HEK293 (cell line): ENCODE measurements around the gene CLIP1.

Experiments used
- BCL11B ChIP-seq: fragments of 450-650 bp; formaldehyde crosslinking; IDR thresholded peaks from 2 replicates; pipeline ENCODE4 v1.5.1; 2016; ENCODE audit warnings: low read depth, missing biosample characterization, missing genetic modification characterization
- EGR2 ChIP-seq: fragments of 450-650 bp; formaldehyde crosslinking; IDR thresholded peaks from 2 replicates; pipeline ENCODE4 v1.5.1; 2016; ENCODE audit warnings: low read depth, missing biosample characterization, missing genetic modification characterization
- GFI1B ChIP-seq: fragments of 450-650 bp; formaldehyde crosslinking; IDR thresholded peaks from 2 replicates; pipeline ENCODE4 v1.5.1; 2016; ENCODE audit warnings: missing biosample characterization, missing genetic modification characterization
- GLI2 ChIP-seq: fragments of 450-650 bp; formaldehyde crosslinking; IDR thresholded peaks from 2 replicates; pipeline ENCODE4; 2017; ENCODE audit warnings: missing biosample characterization, missing genetic modification characterization, low read depth, borderline replicate concordance
- GLIS2 ChIP-seq: fragments of 450-650 bp; formaldehyde crosslinking; IDR thresholded peaks from 2 replicates; pipeline ENCODE4 v1.5.1; 2016; ENCODE audit warnings: missing biosample characterization, missing genetic modification characterization
- IKZF3 ChIP-seq: fragments of 450-650 bp; IDR thresholded peaks from 2 replicates; pipeline ENCODE4 v1.5.0; 2018; ENCODE audit warnings: missing biosample characterization, mild to moderate bottlenecking, missing genetic modification characterization, moderate library complexity
- KLF10 ChIP-seq: fragments of 450-650 bp; IDR thresholded peaks from 2 replicates; pipeline ENCODE4 v1.5.1; 2018; ENCODE audit warnings: missing biosample characterization, mild to moderate bottlenecking, missing genetic modification characterization
- KLF7 ChIP-seq: fragments of 450-650 bp; formaldehyde crosslinking; IDR thresholded peaks from 2 replicates; pipeline ENCODE4 v1.5.1; 2016; ENCODE audit warnings: missing biosample characterization, missing genetic modification characterization, borderline replicate concordance
- KLF9 ChIP-seq: fragments of 450-650 bp; formaldehyde crosslinking; IDR thresholded peaks from 2 replicates; pipeline ENCODE4 v1.5.1; 2016; ENCODE audit warnings: missing biosample characterization, missing genetic modification characterization, low read depth
- OVOL3 ChIP-seq: fragments of 450-650 bp; formaldehyde crosslinking; IDR thresholded peaks from 2 replicates; pipeline ENCODE4 v1.5.1; 2016; ENCODE audit warnings: missing biosample characterization, missing genetic modification characterization
- SCRT2 ChIP-seq: fragments of 450-650 bp; formaldehyde crosslinking; IDR thresholded peaks from 2 replicates; pipeline ENCODE4 v1.5.1; 2016; ENCODE audit warnings: missing biosample characterization, missing genetic modification characterization
- ZBTB17 ChIP-seq: fragments of 450-650 bp; formaldehyde crosslinking; IDR thresholded peaks from 2 replicates; pipeline ENCODE4 v1.5.1; 2016; ENCODE audit warnings: missing biosample characterization, missing genetic modification characterization
- ZNF121 ChIP-seq: fragments of 450-650 bp; formaldehyde crosslinking; IDR thresholded peaks from 2 replicates; pipeline ENCODE4 v1.5.1; 2016; ENCODE audit warnings: missing biosample characterization, missing genetic modification characterization
- ZNF132 ChIP-seq: fragments of 450-650 bp; formaldehyde crosslinking; IDR thresholded peaks from 2 replicates; pipeline ENCODE4 v1.5.1; 2017; ENCODE audit warnings: missing biosample characterization, missing genetic modification characterization, borderline replicate concordance
- ZNF169 ChIP-seq: fragments of 450-650 bp; formaldehyde crosslinking; IDR thresholded peaks from 2 replicates; pipeline ENCODE4 v1.5.1; 2016; ENCODE audit warnings: missing biosample characterization, missing genetic modification characterization
- ZNF184 ChIP-seq: fragments of 450-650 bp; IDR thresholded peaks from 2 replicates; pipeline ENCODE4 v1.5.1; 2018; ENCODE audit warnings: missing biosample characterization, mild to moderate bottlenecking, missing genetic modification characterization
- ZNF2 ChIP-seq: fragments of 450-650 bp; formaldehyde crosslinking; IDR thresholded peaks from 2 replicates; pipeline ENCODE4 v1.5.1; 2016; ENCODE audit warnings: missing biosample characterization, missing genetic modification characterization
- ZNF211 ChIP-seq: fragments of 450-650 bp; formaldehyde crosslinking; IDR thresholded peaks from 2 replicates; pipeline ENCODE4 v1.5.1; 2016; ENCODE audit warnings: low read depth, missing biosample characterization, missing genetic modification characterization
- ZNF223 ChIP-seq: fragments of 450-650 bp; formaldehyde crosslinking; IDR thresholded peaks from 2 replicates; pipeline ENCODE4 v1.5.1; 2016; ENCODE audit warnings: missing biosample characterization, missing genetic modification characterization
- ZNF24 ChIP-seq: fragments of 450-650 bp; formaldehyde crosslinking; IDR thresholded peaks from 2 replicates; pipeline ENCODE4 v1.5.1; 2016; ENCODE audit warnings: missing biosample characterization, missing genetic modification characterization
- ZNF266 ChIP-seq: fragments of 450-650 bp; formaldehyde crosslinking; IDR thresholded peaks from 2 replicates; pipeline ENCODE4 v1.5.1; 2016; ENCODE audit warnings: missing biosample characterization, missing genetic modification characterization, low read depth
- ZNF311 ChIP-seq: fragments of 450-650 bp; formaldehyde crosslinking; IDR thresholded peaks from 2 replicates; pipeline ENCODE4 v1.5.1; 2017; ENCODE audit warnings: missing biosample characterization, missing genetic modification characterization, borderline replicate concordance
- ZNF366 ChIP-seq: fragments of 450-650 bp; formaldehyde crosslinking; conservative IDR thresholded peaks from 2 replicates; pipeline ENCODE4 v1.5.1; 2016; ENCODE audit warnings: missing biosample characterization, missing genetic modification characterization
- ZNF433 ChIP-seq: fragments of 450-650 bp; formaldehyde crosslinking; IDR thresholded peaks from 2 replicates; pipeline ENCODE4 v1.5.1; 2016; ENCODE audit warnings: missing biosample characterization, missing genetic modification characterization, low read depth
- ZNF48 ChIP-seq: fragments of 450-650 bp; formaldehyde crosslinking; IDR thresholded peaks from 2 replicates; pipeline ENCODE4 v1.5.1; 2016; ENCODE audit warnings: missing biosample characterization, missing genetic modification characterization
- ZNF510 ChIP-seq: fragments of 450-650 bp; formaldehyde crosslinking; IDR thresholded peaks from 2 replicates; pipeline ENCODE4 v1.5.1; 2018; ENCODE audit warnings: mild to moderate bottlenecking, missing genetic modification characterization, missing biosample characterization; ENCODE audit not compliant: insufficient replicate concordance
- ZNF529 ChIP-seq: fragments of 450-650 bp; formaldehyde crosslinking; IDR thresholded peaks from 2 replicates; pipeline ENCODE4 v1.5.1; 2017; ENCODE audit warnings: missing genetic modification characterization, missing biosample characterization; ENCODE audit not compliant: insufficient replicate concordance
- ZNF555 ChIP-seq: fragments of 450-650 bp; formaldehyde crosslinking; conservative IDR thresholded peaks from 2 replicates; pipeline ENCODE4 v1.5.1; 2017; ENCODE audit warnings: missing biosample characterization, mild to moderate bottlenecking, missing genetic modification characterization, inconsistent platforms
- ZNF600 ChIP-seq: fragments of 450-650 bp; formaldehyde crosslinking; IDR thresholded peaks from 2 replicates; pipeline ENCODE4 v1.5.1; 2016; ENCODE audit warnings: missing biosample characterization, missing genetic modification characterization
- ZNF626 ChIP-seq: fragments of 450-650 bp; sonication (Bioruptor Pico); formaldehyde crosslinking; IDR thresholded peaks from 2 replicates; pipeline ENCODE4 v1.5.1; 2018; ENCODE audit warnings: missing biosample characterization, missing genetic modification characterization, inconsistent platforms
- ZNF670 ChIP-seq: fragments of 450-650 bp; formaldehyde crosslinking; IDR thresholded peaks from 2 replicates; pipeline ENCODE4 v1.5.1; 2016; ENCODE audit warnings: missing biosample characterization, missing genetic modification characterization, low read depth
- ZNF776 ChIP-seq: fragments of 450-650 bp; formaldehyde crosslinking; IDR thresholded peaks from 2 replicates; pipeline ENCODE4 v1.5.0; 2017; ENCODE audit warnings: missing biosample characterization, missing genetic modification characterization, borderline replicate concordance
- TF ChIP-seq, protein P1 (sequence below): fragments of 450-650 bp; formaldehyde crosslinking; IDR thresholded peaks from 2 replicates; pipeline ENCODE4 v1.5.1; 2016; ENCODE audit warnings: missing biosample characterization, missing genetic modification characterization
- TF ChIP-seq, protein P2 (sequence below): IDR thresholded peaks from 2 replicates; pipeline ENCODE4 v1.6.1; 2011; ENCODE audit warnings: mild to moderate bottlenecking, low read depth, low read length, borderline replicate concordance
- TF ChIP-seq, protein P3 (sequence below): fragments of 450-650 bp; formaldehyde crosslinking; IDR thresholded peaks from 2 replicates; pipeline ENCODE4 v1.5.1; 2016; ENCODE audit warnings: missing biosample characterization, missing genetic modification characterization
- TF ChIP-seq, protein P4 (sequence below): fragments of 450-650 bp; formaldehyde crosslinking; IDR thresholded peaks from 2 replicates; pipeline ENCODE4 v1.5.1; 2017; ENCODE audit warnings: missing biosample characterization, missing genetic modification characterization

Gene CLIP1

DNA sequence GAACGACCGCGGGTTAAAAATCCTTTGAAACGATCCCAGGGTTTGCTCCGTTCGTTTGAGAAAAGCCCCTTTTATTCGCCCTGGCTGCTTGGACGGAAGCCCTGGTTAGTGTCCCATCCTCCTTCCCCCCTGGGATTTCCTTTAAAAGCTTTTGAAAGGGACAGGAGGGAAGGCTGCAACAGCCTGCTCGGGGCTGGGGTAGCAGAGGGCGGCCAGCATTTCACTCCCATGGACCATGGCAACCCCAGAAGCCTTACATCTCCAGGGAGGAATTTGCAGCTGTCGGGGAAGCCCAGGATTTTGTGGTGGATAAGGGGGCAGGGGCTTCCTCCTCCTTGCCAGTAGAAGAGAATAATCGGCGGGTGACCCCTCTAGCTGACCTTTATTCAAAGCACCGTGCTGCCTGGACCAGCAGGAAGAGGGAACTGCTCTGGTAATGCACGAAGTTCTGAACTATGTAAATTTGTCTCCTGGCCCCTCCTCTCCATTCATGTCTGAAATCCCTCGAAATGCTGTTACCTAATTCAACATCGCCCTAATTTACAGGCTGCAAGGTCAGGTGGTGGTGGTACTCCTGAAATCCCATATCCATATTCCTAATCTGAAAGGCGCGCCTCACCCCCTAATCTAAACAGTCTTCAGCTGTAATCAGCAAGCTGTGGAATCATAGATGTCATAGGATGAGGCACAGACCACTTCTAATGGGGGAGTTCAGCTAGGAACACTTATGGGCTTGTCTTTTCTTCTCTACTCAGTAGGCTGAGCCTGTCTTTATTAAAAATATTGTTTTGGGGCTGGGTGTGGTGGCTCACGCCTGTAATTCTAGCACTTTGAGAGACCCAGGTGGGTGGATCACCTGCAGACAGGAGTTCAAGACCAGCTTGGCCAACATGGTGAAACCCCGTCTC lies 1.0 kb upstream of the CLIP1 start (continued):
- TF ChIP-seq BCL11B (no peak), ZNF211 (tag by site-specific recombination) (no peak), IKZF3 (tag by site-specific recombination) (peak; percentile 28; the same call in 1 of the 2 replicates), ZNF776 (tag by site-specific recombination) (no peak), ZNF169 (no peak), ZNF529 (tag by site-specific recombination) (no peak), KLF10 (tag by site-specific recombination) (peak; percentile 35; the same call in 1 of the 2 replicates), ZNF510 (tag by site-specific recombination) (no peak), ZNF24 (tag by site-specific recombination) (no peak; the same call in 1 of the 2 replicates), ZNF121 (tag by site-specific recombination) (no peak), EGR2 (tag by site-specific recombination) (no peak), ZNF366 (tag by site-specific recombination) (no peak), ZNF555 (no peak), ZNF626 (tag by site-specific recombination) (no peak), KLF7 (no peak), GLIS2 (tag by site-specific recombination) (no peak), ZNF600 (peak; percentile 91), GFI1B (no peak), ZBTB17 (tag by site-specific recombination) (peak; percentile 59), ZNF433 (tag by site-specific recombination) (no peak), KLF9 (tag by site-specific recombination) (no peak), ZNF132 (tag by site-specific recombination) (no peak), OVOL3 (tag by site-specific recombination) (no peak), ZNF223 (peak; percentile 64; the same call in 1 of the 2 replicates), GLI2 (no peak), ZNF670 (no peak), ZNF311 (tag by site-specific recombination) (no peak), ZNF48 (tag by site-specific recombination) (no peak), ZNF184 (tag by site-specific recombination) (no peak), ZNF266 (tag by site-specific recombination) (no peak), SCRT2 (tag by site-specific recombination) (no peak), ZNF2 (no peak)
- TF ChIP-seq, protein P1, sequence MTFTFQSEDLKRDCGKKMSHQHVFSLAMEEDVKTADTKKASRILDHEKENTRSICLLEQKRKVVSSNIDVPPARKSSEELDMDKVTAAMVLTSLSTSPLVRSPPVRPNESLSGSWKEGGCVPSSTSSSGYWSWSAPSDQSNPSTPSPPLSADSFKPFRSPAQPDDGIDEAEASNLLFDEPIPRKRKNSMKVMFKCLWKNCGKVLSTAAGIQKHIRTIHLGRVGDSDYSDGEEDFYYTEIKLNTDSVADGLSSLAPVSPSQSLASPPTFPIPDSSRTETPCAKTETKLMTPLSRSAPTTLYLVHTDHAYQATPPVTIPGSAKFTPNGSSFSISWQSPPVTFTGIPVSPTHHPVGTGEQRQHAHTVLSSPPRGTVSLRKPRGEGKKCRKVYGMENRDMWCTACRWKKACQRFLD (tag by site-specific recombination) = no peak
- TF ChIP-seq, protein P2, sequence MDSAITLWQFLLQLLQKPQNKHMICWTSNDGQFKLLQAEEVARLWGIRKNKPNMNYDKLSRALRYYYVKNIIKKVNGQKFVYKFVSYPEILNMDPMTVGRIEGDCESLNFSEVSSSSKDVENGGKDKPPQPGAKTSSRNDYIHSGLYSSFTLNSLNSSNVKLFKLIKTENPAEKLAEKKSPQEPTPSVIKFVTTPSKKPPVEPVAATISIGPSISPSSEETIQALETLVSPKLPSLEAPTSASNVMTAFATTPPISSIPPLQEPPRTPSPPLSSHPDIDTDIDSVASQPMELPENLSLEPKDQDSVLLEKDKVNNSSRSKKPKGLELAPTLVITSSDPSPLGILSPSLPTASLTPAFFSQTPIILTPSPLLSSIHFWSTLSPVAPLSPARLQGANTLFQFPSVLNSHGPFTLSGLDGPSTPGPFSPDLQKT = no peak
- TF ChIP-seq, protein P3, sequence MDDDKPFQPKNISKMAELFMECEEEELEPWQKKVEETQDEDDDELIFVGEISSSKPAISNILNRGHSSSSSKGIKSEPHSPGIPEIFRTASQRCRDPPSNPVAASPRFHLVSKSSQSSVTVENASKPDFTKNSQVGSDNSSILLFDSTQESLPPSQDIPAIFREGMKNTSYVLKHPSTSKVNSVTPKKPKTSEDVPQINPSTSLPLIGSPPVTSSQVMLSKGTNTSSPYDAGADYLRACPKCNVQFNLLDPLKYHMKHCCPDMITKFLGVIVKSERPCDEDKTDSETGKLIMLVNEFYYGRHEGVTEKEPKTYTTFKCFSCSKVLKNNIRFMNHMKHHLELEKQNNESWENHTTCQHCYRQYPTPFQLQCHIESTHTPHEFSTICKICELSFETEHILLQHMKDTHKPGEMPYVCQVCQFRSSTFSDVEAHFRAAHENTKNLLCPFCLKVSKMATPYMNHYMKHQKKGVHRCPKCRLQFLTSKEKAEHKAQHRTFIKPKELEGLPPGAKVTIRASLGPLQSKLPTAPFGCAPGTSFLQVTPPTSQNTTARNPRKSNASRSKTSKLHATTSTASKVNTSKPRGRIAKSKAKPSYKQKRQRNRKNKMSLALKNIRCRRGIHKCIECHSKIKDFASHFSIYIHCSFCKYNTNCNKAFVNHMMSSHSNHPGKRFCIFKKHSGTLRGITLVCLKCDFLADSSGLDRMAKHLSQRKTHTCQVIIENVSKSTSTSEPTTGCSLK = no peak
- TF ChIP-seq, protein P4, sequence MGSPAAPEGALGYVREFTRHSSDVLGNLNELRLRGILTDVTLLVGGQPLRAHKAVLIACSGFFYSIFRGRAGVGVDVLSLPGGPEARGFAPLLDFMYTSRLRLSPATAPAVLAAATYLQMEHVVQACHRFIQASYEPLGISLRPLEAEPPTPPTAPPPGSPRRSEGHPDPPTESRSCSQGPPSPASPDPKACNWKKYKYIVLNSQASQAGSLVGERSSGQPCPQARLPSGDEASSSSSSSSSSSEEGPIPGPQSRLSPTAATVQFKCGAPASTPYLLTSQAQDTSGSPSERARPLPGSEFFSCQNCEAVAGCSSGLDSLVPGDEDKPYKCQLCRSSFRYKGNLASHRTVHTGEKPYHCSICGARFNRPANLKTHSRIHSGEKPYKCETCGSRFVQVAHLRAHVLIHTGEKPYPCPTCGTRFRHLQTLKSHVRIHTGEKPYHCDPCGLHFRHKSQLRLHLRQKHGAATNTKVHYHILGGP (tag by site-specific recombination) = peak; percentile 62; the same call in 1 of the 2 replicates
